GM19238 (cell line): ENCODE data around the gene IFIT3.

Source experiments
- DNase-seq: peaks from one replicate; pipeline ENCODE4 v3.0.0; 2011; ENCODE audit warnings: low spot score; ENCODE audit not compliant: insufficient read length

Gene IFIT3

GRCh38 chr10:89389254-89389653 lies 61.5 kb downstream of the IFIT3 start:
- no peak for DNase-seq
